Mammary epithelial cell (primary cell): ENCODE measurements around the gene SOAT2.

ENCODE experiments used
- CTCF ChIP-seq, 2 donors: IDR thresholded peaks in 1 of 2; conservative IDR thresholded peaks in 1 of 2; 2 replicates each; pipeline ENCODE4 v1.5.1; 2011 to 2012; ENCODE audit warnings: inconsistent platforms in 2 of 2, low read length in 2 of 2, mild to moderate bottlenecking in 2 of 2, control low read depth in 1 of 2, low read depth in 1 of 2; ENCODE audit not compliant: insufficient read depth in 1 of 2; ENCODE audit errors: extremely low read depth in 1 of 2
- EZH2 ChIP-seq: IDR thresholded peaks from 2 replicates; pipeline ENCODE4 v1.6.1; 2012; ENCODE audit warnings: low read length, inconsistent platforms, borderline replicate concordance

GRCh38 chr12:53086361-53086760 lies 16.9 kb upstream of the SOAT2 start:
- TF ChIP-seq CTCF (conservative IDR thresholded peaks at IDR 0.05 in 1 of 2, IDR thresholded peaks at IDR 0.05 in 1 of 2; ENCODE audit: extremely low read depth in 1 of 2, insufficient read depth in 1 of 2, low read depth in 1 of 2, low read length in 2 of 2) (no peak), EZH2 (no peak)
